ENCODE data around the gene TMEM60.

TMEM60 gene

DNA sequence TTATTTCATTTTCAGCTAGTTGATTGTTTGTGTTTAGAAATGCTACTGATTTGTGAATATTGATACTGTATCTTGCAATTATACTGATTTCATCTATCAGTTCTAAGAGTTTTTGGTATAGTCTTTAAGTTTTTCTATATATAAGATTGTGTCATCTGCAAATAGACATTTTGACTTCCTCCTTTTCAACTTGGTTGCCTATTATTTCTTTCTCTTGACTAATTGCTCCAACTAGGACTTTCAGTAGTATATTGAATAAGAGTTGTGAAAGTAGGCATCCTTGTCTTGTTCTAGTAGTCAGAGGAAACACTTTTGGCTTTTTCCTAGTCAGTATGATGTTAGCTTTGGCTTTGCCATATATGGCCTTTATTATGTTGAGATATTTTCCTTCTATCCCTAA lies 20.8 kb upstream of the TMEM60 start:
- TF ChIP-seq ZBTB7A (IDR thresholded peaks at IDR 0.05; ENCODE audit: low read depth) (no peak), TCF12 (IDR thresholded peaks at IDR 0.05; ENCODE audit: low read depth) (no peak), USF1 (IDR thresholded peaks at IDR 0.05) (no peak), CREB1 (IDR thresholded peaks at IDR 0.05; ENCODE audit: low read depth) (no peak), NFIC (IDR thresholded peaks at IDR 0.05) (no peak), TEAD4 (IDR thresholded peaks at IDR 0.05) (no peak), RAD21 (IDR thresholded peaks at IDR 0.05; ENCODE audit: low read depth) (no peak), EP300 (IDR thresholded peaks at IDR 0.05; ENCODE audit: borderline replicate concordance) (no peak), REST (IDR thresholded peaks at IDR 0.05; ENCODE audit: low read depth) (no peak), MAX (IDR thresholded peaks at IDR 0.05) (no peak), CEBPB (IDR thresholded peaks at IDR 0.05) (no peak), FOXM1 (IDR thresholded peaks at IDR 0.05; ENCODE audit: borderline replicate concordance, low read depth) (no peak), YY1 (IDR thresholded peaks at IDR 0.05; ENCODE audit: low read depth) (no peak), EGR1 (IDR thresholded peaks at IDR 0.05) (no peak), TAF1 (IDR thresholded peaks at IDR 0.05; ENCODE audit: low read depth) (no peak)

DNA sequence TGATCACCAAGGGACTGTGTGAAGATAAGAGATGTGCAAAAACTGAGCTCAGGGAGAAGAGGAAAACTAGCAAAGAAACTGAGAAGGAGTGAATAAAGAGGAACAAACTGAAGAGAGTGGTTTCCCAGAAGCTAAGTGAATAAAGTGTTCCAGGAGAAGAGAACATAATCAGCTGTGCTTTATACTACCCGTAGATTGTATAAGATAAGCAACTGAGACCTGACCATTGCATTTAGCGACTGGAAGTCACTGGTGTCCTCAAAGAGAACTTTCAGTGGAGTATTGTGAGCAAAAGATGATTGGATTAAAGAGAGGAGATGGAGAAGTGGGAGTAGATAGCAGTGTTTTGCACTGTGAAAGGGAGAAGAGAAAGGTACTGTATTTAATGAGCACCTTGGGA lies 14.9 kb upstream of the TMEM60 start:
- TF ChIP-seq YY1 (IDR thresholded peaks at IDR 0.05; ENCODE audit: low read depth): no peak
- no peak for TF ChIP-seq ZBTB7A (IDR thresholded peaks at IDR 0.05; ENCODE audit: low read depth)
- no peak for TF ChIP-seq TCF12 (IDR thresholded peaks at IDR 0.05; ENCODE audit: low read depth)
- TF ChIP-seq RAD21 (IDR thresholded peaks at IDR 0.05; ENCODE audit: low read depth): no peak
- no peak for TF ChIP-seq EP300 (IDR thresholded peaks at IDR 0.05; ENCODE audit: borderline replicate concordance)
- TF ChIP-seq EGR1 (IDR thresholded peaks at IDR 0.05): no peak

DNA sequence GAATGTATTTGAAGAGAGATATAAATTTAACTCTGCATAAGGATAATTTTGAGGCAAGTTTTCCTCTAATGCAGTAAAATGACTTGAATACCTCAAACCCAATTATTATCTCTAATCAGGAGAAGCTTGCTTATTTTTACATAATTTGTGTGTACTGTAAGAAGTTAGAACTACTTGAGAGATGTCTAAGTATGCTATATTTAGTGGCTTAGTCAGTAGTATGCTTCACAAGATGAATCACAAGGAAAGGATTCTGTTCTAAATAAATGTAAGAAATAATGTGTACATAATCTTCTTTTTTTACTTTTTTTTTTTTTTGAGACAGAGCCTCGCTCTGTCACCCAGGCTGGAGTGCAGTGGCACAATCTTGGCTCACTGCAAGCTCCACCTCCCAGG lies 14.1 kb upstream of the TMEM60 start:
- no peak for TF ChIP-seq USF1 (IDR thresholded peaks at IDR 0.05)
- TF ChIP-seq TEAD4 (IDR thresholded peaks at IDR 0.05): no peak
- TF ChIP-seq FOXM1 (IDR thresholded peaks at IDR 0.05; ENCODE audit: borderline replicate concordance, low read depth): no peak
- no peak for TF ChIP-seq EGR1 (IDR thresholded peaks at IDR 0.05)
- no peak for TF ChIP-seq REST (IDR thresholded peaks at IDR 0.05; ENCODE audit: low read depth)
- TF ChIP-seq RAD21 (IDR thresholded peaks at IDR 0.05; ENCODE audit: low read depth): no peak
- TF ChIP-seq TCF12 (IDR thresholded peaks at IDR 0.05; ENCODE audit: low read depth): no peak
- no peak for TF ChIP-seq MAX (IDR thresholded peaks at IDR 0.05)
- TF ChIP-seq EP300 (IDR thresholded peaks at IDR 0.05; ENCODE audit: borderline replicate concordance): no peak
- no peak for TF ChIP-seq CREB1 (IDR thresholded peaks at IDR 0.05; ENCODE audit: low read depth)
- TF ChIP-seq NFIC (IDR thresholded peaks at IDR 0.05): no peak
- TF ChIP-seq CEBPB (IDR thresholded peaks at IDR 0.05): no peak
- TF ChIP-seq ZBTB7A (IDR thresholded peaks at IDR 0.05; ENCODE audit: low read depth): no peak
- TF ChIP-seq YY1 (IDR thresholded peaks at IDR 0.05; ENCODE audit: low read depth): no peak
- no peak for TF ChIP-seq TAF1 (IDR thresholded peaks at IDR 0.05; ENCODE audit: low read depth)

- TF ChIP-seq TEAD4 (IDR thresholded peaks at IDR 0.05): peak; percentile 56; the same call in 1 of the 2 replicates
- no peak for TF ChIP-seq TCF12 (IDR thresholded peaks at IDR 0.05; ENCODE audit: low read depth)
Measured at GRCh38 chr7:77811516-77812289, 13.5 kb upstream of the TMEM60 start.

- TF ChIP-seq CREB1 (IDR thresholded peaks at IDR 0.05; ENCODE audit: low read depth) (no peak), REST (IDR thresholded peaks at IDR 0.05; ENCODE audit: low read depth) (no peak), FOXM1 (IDR thresholded peaks at IDR 0.05; ENCODE audit: borderline replicate concordance, low read depth) (no peak), TEAD4 (IDR thresholded peaks at IDR 0.05) (no peak), USF1 (IDR thresholded peaks at IDR 0.05) (no peak), MAX (IDR thresholded peaks at IDR 0.05) (no peak), TAF1 (IDR thresholded peaks at IDR 0.05; ENCODE audit: low read depth) (no peak), EGR1 (IDR thresholded peaks at IDR 0.05) (no peak)
Measured at GRCh38 chr7:77808517-77808916, 10.3 kb upstream of the TMEM60 start.
